Mesothelial cell of epicardium (in vitro differentiated cells): Measurements from ENCODE around the gene KRT74. TPM values are rescaled to one million over a fixed set of nuclear protein-coding genes. Genes with fewer than 3 reads are reported as not detected.

ENCODE experiments used
- DNase-seq, 2 experiments: peaks; one replicate each; pipeline ENCODE4 v3.0.0; 2021; ENCODE audit warnings: low spot score in 2 of 2; ENCODE audit not compliant: unreplicated experiment in 2 of 2
- H3K27ac Mint-ChIP-seq: 2 replicates; pipeline ENCODE4 v1.8.0; 2021; ENCODE audit warnings: mixed read lengths
- H3K27me3 Mint-ChIP-seq: 2 replicates; pipeline ENCODE4 v1.8.0; 2021; ENCODE audit warnings: low read depth, mixed read lengths
- H3K36me3 Mint-ChIP-seq: 2 replicates; pipeline ENCODE4 v1.8.0; 2021; ENCODE audit warnings: mixed read lengths
- H3K4me1 Mint-ChIP-seq: 2 replicates; pipeline ENCODE4 v1.8.0; 2021; ENCODE audit warnings: mixed read lengths
- H3K4me3 Mint-ChIP-seq: 2 replicates; pipeline ENCODE4 v1.8.0; 2021; ENCODE audit warnings: mild to moderate bottlenecking, moderate library complexity, mixed read lengths
- H3K9me3 Mint-ChIP-seq: 2 replicates; pipeline ENCODE4 v1.8.0; 2021; ENCODE audit warnings: mixed read lengths
- total RNA-seq: library from RNA; stranded (reverse); gene quantifications from 3 replicates; pipeline ENCODE4 v1.2.1, GENCODE V29; 2021
- TF ChIP-seq, protein P1 (sequence below): fragments of 200-600 bp; sonication (generic); IDR thresholded peaks from one replicate; pipeline ENCODE4 v1.5.0; 2021; ENCODE audit warnings: antibody characterized with exemption; ENCODE audit not compliant: unreplicated experiment

KRT74 gene
- total RNA-seq, 1 donor from 2014 or later, result not detected

DNA sequence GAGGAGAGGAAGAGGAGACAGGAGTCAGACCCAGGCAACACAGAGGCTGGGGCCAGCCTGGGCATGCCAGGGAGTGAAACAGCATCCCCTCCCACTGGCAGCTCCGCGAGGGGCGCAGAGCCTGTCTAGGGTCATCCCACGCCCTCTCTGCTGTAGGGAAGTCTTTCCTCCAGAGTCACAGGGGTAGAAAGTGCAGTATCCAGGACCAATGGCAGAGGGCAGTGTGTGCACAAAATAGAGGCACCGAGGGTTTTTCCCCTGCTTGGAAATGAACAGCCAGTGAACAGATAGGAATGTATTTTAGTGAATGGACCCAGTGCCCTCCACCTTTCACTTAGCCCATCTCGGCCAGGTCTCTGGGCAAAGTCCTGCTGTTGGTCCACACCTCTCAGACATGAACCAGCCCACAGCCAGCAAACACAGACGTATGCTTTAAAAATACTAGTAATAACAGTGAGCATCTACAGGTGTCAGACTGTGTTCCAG lies 9.4 kb upstream of the KRT74 start:
- Mint-ChIP-seq H3K27me3 (peaks cover 5% of the 10 kb centered on the region), H3K27ac (no peak overlapping the region), H3K4me3 (no peak overlapping the region), H3K36me3 (no peaks in the 10 kb centered on the region), H3K9me3 (no peaks in the 10 kb centered on the region), H3K4me1 (peaks cover 16% of the 10 kb centered on the region)
- TF ChIP-seq, protein P1, sequence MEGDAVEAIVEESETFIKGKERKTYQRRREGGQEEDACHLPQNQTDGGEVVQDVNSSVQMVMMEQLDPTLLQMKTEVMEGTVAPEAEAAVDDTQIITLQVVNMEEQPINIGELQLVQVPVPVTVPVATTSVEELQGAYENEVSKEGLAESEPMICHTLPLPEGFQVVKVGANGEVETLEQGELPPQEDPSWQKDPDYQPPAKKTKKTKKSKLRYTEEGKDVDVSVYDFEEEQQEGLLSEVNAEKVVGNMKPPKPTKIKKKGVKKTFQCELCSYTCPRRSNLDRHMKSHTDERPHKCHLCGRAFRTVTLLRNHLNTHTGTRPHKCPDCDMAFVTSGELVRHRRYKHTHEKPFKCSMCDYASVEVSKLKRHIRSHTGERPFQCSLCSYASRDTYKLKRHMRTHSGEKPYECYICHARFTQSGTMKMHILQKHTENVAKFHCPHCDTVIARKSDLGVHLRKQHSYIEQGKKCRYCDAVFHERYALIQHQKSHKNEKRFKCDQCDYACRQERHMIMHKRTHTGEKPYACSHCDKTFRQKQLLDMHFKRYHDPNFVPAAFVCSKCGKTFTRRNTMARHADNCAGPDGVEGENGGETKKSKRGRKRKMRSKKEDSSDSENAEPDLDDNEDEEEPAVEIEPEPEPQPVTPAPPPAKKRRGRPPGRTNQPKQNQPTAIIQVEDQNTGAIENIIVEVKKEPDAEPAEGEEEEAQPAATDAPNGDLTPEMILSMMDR, result peak; percentile 54
- peak in 1 of 2 experiments; percentile 68 for DNase-seq

DNA sequence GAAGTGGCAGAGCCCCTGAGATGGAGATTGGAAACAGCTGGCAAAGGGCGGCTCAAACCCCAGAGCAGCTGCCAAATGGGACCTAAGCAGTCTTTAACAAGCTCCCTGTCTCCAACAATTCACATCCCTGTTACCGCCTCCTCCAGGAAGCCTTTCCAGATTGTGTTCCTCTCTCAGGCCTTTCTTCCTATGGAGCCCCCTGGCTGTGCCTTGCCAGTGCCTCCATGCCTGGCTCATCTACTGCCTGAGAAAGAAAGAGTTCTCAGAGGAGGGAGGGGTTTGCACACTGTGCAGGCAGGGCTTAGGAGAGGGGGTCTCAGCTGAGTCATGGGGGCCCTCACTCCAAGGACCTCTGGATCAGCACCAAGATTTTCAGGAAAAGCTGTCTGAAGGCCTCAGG lies 8.8 kb upstream of the KRT74 start:
- Mint-ChIP-seq H3K27ac (no peak overlapping the region), H3K36me3 (no peaks in the 10 kb centered on the region), H3K27me3 (peaks cover 5% of the 10 kb centered on the region), H3K4me3 (no peak overlapping the region), H3K4me1 (peaks cover 16% of the 10 kb centered on the region), H3K9me3 (no peaks in the 10 kb centered on the region)
- DNase-seq, result no peak
- TF ChIP-seq, protein P1, result no peak

DNA sequence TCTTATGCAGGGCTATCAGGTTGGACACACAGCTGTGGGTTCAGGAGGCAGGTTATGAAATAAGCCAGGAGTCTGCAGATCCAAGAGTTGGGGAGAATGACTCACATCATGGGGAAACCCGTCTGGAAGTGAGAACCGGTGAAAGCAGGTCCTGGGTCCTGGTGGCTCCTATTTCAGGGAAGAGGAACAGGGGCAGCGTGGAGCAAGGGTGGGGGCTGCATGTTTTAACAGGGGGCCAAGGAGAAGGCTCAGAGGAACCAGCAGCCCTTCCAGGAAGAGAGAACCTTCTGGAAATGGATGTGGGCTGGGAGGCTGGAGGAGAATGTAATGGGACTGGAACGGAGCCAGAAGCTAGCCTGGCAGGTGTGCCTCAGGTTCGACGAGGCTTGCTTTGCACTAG lies 7.8 kb upstream of the KRT74 start:
- Mint-ChIP-seq H3K9me3 (no peaks in the 10 kb centered on the region), H3K4me3 (no peak overlapping the region), H3K36me3 (no peaks in the 10 kb centered on the region), H3K4me1 (peaks cover 16% of the 10 kb centered on the region), H3K27ac (no peak overlapping the region), H3K27me3 (no peaks in the 10 kb centered on the region)
- TF ChIP-seq, protein P1, result no peak
- DNase-seq, result no peak

DNA sequence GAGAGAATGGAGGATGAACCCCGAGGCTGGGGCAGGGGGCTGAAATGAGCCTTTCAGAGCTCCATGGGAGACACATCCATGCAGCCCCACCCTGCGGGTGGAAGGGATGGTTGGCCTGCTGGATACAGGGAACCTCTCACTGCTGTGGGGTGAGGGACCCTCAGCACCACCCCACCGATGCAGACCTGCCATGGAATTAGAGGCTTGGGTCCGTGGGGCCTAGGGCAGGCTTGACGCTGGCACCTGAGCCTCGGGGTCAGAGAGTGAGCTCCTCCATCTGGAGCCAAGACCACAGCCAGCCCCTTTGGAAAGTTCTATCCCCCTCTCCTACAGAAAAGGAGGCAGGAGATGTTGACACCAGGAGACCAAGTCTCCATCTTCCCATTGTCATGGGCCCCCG lies 7.4 kb upstream of the KRT74 start:
- Mint-ChIP-seq H3K27me3 (no peaks in the 10 kb centered on the region), H3K36me3 (no peaks in the 10 kb centered on the region), H3K27ac (no peak overlapping the region), H3K9me3 (no peaks in the 10 kb centered on the region), H3K4me3 (no peak overlapping the region), H3K4me1 (peaks cover 16% of the 10 kb centered on the region)
- TF ChIP-seq, protein P1, result no peak
- DNase-seq, result no peak

DNA sequence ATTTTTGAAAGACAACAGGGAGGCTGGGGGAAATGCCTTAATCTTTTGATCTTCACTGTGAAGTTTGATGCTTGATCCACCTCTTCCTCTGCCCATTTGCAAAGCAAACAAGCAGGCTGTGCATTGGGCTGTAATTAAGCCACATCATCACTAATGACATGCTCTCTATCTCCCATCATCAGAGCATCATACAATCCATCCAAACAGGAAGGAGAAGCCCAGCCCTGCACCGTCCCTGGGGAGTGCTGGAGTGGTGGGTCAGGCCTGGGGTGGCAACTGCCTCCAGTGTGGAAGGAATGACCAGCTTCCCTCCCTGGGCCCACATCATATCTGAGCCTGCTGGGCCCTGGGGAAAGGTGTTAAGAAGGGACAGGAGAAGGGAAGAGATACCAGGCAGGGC lies 6.9 kb upstream of the KRT74 start:
- TF ChIP-seq, protein P1, result no peak
- no peak overlapping the region for H3K4me3 Mint-ChIP-seq
- H3K9me3 Mint-ChIP-seq, result no peaks in the 10 kb centered on the region
- H3K36me3 Mint-ChIP-seq, result no peaks in the 10 kb centered on the region
- DNase-seq, result no peak
- H3K27me3 Mint-ChIP-seq, result no peaks in the 10 kb centered on the region
- H3K27ac Mint-ChIP-seq, result peak overlapping the region; percentile 66
- peaks cover 16% of the 10 kb centered on the region for H3K4me1 Mint-ChIP-seq
